HG02623 (cell line): ENCODE measurements around the gene SMARCD2.
"Not testable (repeated sequence)": the region's sequence is repeated elsewhere in the genome, so short reads cannot be mapped to it uniquely, and the experiment has no call there.

Experiments
- ATAC-seq: cut with Tn5 transposase; IDR thresholded peaks from one replicate; pipeline ENCODE4 v1.9.1; 2021; ENCODE audit warnings: moderate library complexity; ENCODE audit not compliant: unreplicated experiment

Gene SMARCD2

GRCh38 chr17:63853260-63853659, 10.8 kb upstream of the SMARCD2 start:
- ATAC-seq = no peak

GRCh38 chr17:63850401-63850800, 7.9 kb upstream of the SMARCD2 start:
- no peak for ATAC-seq

- peak; percentile 85 for ATAC-seq
Observed at GRCh38 chr17:63848834-63849689, 6.6 kb upstream of the SMARCD2 start.

- ATAC-seq = no peak
Observed at GRCh38 chr17:63847525-63848249, 5.2 kb upstream of the SMARCD2 start.

- ATAC-seq = no peak
Observed at GRCh38 chr17:63845509-63845908, 3.0 kb upstream of the SMARCD2 start.

GRCh38 chr17:63843910-63844677, 1.6 kb upstream of the SMARCD2 start:
- ATAC-seq = no peak

GRCh38 chr17:63843387-63843888, 953 bp upstream of the SMARCD2 start:
- not testable (repeated sequence) for ATAC-seq

GRCh38 chr17:63842173-63842539, 329 bp downstream of the SMARCD2 start:
- peak; percentile 31 for ATAC-seq

GRCh38 chr17:63841350-63842172, 924 bp downstream of the SMARCD2 start:
- no peak for ATAC-seq

- no peak for ATAC-seq
Observed at GRCh38 chr17:63840591-63841349, 1.7 kb downstream of the SMARCD2 start.

GRCh38 chr17:63838631-63839171, 3.8 kb downstream of the SMARCD2 start:
- no peak for ATAC-seq

- ATAC-seq = no peak
Observed at GRCh38 chr17:63837962-63838600, 4.4 kb downstream of the SMARCD2 start.

- no peak for ATAC-seq
Observed at GRCh38 chr17:63837480-63837879, 5.0 kb downstream of the SMARCD2 start.

GRCh38 chr17:63836811-63837210, 5.7 kb downstream of the SMARCD2 start:
- no peak for ATAC-seq

GRCh38 chr17:63835167-63835720, 7.2 kb downstream of the SMARCD2 start:
- ATAC-seq = no peak

GRCh38 chr17:63834431-63835166, 7.9 kb downstream of the SMARCD2 start:
- ATAC-seq = no peak

- no peak for ATAC-seq
Observed at GRCh38 chr17:63833741-63834373, 8.6 kb downstream of the SMARCD2 start.
